Stimulated activated CD4-positive, alpha-beta T cell treated with anti-CD3 and anti-CD28 coated beads, Interleukin-15, amount 100 ng/mL, for 48 hours (primary cell): ENCODE measurements around the gene ZNF728.
"Not testable (repeated sequence)": the region's sequence is repeated elsewhere in the genome, so short reads cannot be mapped to it uniquely, and the experiment has no call there.

ENCODE experiments used
- DNase-seq, 2 donors: peaks; one replicate each; pipeline ENCODE4 v3.0.0-alpha.2; 2020; ENCODE audit warnings: low read depth in 2 of 2

ZNF728 gene

GRCh38 chr19:23002690-23003422, at the start of gene ZNF728:
Gene ZNF728, minus strand, starts transcription at chr19:23003176. Its CDS starts 146 bp downstream, at chr19:23003030.
- DNase-seq: no peak

- no peak for DNase-seq
These were observed 49.4 kb upstream of the ZNF728 start for GRCh38 chr19:23052349-23052748.

DNA sequence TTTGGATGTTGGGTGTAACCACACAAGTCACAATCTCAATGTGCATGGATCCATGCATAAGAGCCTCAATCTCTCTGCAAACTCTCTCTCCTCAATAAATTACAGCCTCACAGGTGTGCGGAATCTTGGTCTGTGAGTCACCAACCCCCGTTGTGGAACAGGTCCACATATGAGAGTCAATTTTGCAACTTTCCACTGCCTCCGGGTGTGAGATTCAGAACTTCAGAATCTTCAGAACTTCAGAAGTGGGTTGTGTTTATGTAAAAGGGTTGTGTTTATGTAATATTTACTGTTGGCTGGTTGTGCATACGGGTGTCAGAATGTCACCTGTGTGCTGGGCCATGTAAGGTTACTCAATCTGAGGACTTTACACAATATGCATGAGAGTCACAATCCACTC, 46.3 kb upstream of the ZNF728 start:
- DNase-seq: no peak

DNA sequence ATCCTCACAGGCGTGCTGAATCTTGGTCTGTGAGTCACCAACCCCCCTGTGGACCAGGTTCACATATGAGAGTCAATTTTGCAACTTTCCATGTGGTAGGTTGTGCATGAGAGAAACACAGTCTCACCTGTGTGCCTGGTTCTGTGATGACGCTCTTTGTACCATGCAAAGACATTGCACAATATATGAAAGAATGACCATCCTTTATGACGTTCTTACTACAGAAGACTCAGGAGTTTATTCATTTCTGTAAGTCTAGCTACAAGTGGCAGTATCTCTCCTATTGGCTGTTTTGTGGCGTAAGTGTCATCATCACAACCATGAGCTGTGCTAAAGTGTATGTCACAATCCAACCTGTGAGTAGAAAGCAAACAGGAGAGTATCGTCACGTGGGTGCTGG, 43.8 kb upstream of the ZNF728 start:
- no peak for DNase-seq

DNA sequence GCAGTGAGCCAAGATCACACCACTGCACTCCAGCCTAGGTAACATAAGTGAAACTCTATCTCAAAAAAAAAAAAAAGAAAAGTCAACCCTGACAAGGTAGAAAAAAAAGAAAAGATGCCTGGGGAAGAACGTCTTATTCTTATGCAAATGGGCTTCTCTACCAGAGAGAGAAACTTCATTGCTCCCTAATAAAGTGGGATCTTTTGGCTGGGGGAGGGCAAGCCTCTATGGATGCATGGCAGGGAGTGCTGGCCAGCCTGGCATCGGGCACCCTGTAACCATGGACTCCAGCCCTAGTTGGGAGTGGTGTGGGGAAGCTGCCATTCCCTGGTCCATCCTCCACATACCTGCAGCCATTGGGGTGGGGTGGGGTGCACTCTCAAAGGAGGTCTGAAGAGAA, 30.7 kb upstream of the ZNF728 start:
- DNase-seq: no peak

DNA sequence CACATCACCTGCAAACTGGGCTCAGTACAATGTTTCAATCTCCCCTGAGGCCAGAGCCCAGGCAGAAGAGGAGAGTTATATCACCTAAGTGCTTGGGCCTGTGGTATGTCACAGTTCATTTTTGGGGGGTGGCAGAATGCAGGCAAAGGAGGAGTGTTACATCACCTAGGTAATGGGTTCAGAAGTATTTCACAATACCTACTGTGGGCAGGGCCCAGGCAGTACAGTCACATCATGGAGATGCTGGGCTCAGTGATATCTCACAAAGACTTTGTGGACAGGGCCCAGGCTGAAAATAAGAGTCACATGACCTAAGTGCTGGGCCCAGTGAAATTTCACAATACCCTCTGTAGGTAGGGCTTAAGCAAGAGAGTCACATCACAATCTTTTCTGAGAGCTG, 12.7 kb upstream of the ZNF728 start:
- no peak for DNase-seq

- DNase-seq: not testable (repeated sequence)
These were observed 8.0 kb downstream of the ZNF728 start for GRCh38 chr19:22994957-22995356.

DNA sequence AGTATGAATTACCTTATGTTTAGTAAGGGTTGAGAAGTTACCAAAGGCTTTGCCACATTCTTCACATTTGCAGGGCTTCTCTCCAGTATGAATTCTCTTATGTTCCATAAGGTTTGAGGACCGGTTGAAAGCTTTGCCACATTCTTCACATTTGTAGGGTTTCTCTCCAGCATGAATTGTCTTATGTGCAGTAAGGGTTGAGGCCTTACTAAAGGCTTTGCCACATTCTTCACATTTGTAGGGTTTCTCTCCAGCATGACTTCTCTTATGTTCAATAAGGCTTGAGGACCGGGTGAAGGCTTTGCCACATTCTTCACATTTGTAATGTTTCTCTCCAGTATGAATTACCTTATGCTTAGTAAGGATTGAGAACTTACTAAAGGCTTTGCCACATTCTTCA, 26.7 kb downstream of the ZNF728 start:
- no peak for DNase-seq

- not testable (repeated sequence) for DNase-seq
These were observed 27.3 kb downstream of the ZNF728 start for GRCh38 chr19:22975546-22976136.

DNA sequence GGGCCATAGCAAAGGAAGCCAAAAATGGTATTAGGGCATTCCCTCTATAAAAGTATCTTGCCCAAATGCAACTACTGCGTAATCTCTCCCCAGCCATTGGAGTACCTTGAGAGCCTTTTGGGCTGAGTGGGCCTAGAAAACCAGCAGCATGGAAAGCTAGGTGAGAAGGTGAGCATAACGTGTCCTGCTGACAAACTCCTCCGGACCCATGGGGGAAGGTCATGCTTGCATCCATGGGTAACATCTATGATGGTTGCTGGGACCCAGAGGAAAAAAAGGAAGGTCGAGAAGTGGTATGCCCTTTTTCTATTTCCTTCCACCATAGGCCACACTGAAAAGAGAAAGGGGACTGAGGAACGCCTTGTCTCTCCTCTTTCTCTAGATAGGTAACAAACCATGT, 57.4 kb downstream of the ZNF728 start:
- peak in 1 of 2 donors; percentile 0 for DNase-seq

DNA sequence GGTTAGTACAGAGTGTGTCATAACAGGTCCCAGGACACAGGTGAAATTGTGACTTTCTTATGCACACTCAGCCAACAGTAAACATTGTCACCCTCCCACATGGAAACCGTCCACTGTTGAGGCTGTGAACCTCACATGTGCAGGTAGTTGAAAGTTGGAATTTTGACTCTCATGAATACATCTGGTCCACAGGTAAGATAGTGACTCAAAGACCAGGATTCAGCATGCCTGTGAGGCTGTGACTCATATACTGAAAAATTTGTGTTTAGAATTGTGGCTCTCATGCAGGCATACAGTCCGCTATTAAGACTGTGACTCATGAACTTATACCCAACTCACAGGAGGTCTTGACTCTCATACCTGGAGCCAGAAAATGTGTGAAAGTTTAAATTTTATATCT, 67.8 kb downstream of the ZNF728 start:
- no peak for DNase-seq

DNA sequence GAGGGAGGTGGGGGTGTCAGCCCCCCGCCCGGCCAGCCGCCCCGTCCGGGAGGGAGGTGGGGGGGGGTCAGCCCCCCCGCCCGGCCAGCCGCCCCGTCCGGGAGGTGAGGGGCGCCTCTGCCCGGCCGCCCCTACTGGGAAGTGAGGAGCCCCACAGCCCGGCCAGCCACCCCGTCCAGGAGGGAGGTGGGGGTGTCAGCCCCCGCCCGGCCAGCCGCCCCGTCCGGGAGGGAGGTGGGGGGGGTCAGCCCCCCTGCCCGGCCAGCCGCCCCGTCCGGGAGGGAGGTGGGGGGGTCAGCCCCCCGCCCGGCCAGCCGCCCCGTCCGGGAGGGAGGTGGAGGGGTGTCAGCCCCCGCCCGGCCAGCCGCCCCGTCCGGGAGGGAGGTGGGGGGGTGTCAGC, 75.4 kb downstream of the ZNF728 start:
- DNase-seq: not testable (repeated sequence)

DNA sequence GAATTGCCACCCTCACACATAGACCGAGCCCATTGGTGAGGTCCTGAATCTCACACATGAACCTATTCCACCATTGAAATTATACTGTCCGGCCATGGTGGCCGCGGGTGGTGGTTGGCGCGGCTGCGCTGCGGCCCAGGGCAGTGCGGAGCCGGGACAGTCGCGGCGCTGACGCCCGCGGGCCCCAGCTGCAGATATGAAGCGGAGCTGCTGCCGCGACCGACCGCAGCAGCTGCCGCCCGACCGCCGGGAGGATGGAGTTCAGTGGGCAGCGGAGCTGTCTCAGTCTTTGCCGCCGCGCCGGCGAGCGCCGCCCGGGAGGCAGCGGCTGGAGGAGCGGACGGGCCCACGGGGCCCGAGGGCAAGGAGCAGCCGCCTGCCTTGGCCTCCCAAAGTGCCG, 77.8 kb downstream of the ZNF728 start:
- not testable (repeated sequence) for DNase-seq
